IPS-NIHi7 (cell line): ENCODE results near the gene CXCR4.

ENCODE experiments used
- DNase-seq: peaks from one replicate; pipeline ENCODE4 v3.0.0; 2012; ENCODE audit warnings: mixed read lengths; ENCODE audit errors: extremely low spot score

The CXCR4 gene

DNA sequence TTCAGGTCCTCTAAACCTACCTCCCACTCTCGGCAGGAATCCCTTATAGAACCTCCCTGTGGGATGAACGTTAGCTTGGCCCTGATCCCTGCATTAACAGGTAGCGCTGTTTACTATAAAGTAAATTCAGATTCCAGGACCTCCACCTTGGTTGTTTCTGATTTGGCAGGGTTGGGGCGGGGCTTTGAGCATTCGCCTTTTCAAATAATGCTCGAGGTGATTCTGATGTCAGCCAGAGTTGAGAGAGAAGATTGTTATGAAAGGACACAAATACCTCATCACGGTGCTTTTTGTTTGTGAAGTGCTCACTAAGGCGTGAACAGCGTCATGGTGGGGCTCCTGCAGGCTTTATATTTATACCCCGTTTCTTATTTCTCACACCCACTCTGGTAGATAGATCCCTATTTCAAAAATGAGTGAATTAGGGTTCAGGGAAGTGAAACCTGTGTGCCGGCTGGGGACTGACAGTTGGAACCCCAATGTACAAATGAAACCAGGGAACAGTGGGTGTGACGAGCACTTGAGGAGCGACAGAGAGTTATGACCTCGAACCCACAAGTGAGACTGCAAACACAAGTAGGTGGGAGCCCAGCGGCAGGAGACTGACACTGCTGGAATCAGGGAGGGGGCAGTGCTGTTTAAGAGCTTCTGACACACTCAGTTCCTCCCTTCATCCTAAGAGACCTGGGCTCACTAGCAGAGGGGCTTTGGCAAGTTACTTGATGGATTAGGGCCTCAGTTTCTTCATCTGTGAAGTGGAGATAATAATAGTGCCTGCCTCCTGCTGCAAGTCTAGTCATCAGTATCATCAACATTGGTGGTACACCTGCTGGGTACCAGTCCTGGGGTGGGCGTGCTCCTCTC is 14.2 kb upstream of the CXCR4 start:
- DNase-seq: no peak

GRCh38 chr2:136131484-136131960 is 13.6 kb upstream of the CXCR4 start:
- no peak for DNase-seq

DNA sequence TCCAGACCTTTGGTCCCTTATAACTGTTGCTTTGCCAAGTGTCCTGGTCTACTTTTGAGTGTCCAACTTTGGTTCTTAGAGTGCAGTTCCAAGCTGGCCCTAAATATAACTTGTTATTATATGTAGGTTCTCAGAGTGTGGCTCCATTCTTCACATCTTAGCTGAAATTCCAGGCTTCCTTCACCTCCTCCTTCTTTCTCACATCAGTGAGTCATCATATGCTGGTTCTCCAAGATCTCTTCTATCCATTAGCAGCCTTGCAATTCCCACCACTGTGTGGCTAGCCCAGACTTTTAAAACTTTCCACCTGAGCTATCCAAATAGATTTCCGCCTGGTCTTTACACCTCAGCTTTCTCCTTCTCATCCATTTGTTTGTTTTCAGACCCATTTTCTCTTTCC is 12.6 kb upstream of the CXCR4 start:
- no peak for DNase-seq

GRCh38 chr2:136130045-136130444 is 12.1 kb upstream of the CXCR4 start:
- DNase-seq: no peak

DNA sequence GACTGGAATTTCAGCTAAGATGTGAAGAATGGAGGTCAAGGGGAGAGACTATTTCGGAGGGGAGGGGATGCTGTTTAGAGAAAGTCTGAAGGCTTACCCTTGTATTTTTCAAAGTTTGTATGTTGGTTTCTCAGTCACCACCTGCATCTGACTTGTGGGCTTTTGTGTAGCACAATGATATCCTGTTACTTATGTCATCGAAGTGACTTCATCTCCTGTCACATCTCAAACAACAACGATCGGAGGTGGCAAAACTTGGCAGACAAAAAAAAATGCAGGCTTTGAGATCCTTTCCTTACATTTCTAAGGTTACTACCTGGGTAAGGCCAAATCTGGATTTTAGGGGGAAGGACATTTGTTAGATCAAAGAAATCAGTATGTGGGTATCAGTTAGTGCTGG is 11.7 kb upstream of the CXCR4 start:
- DNase-seq: no peak

GRCh38 chr2:136128905-136129304 is 11.0 kb upstream of the CXCR4 start:
- DNase-seq: peak; percentile 25

- no peak for DNase-seq
These were observed 10.4 kb upstream of the CXCR4 start for GRCh38 chr2:136128366-136128765.

GRCh38 chr2:136127356-136127755 is 9.4 kb upstream of the CXCR4 start:
- DNase-seq: no peak

GRCh38 chr2:136126421-136126926 is 8.5 kb upstream of the CXCR4 start:
- DNase-seq: no peak

- no peak for DNase-seq
These were observed 8.1 kb upstream of the CXCR4 start for GRCh38 chr2:136126021-136126420.

- DNase-seq: no peak
These were observed 7.3 kb upstream of the CXCR4 start for GRCh38 chr2:136125236-136125635.

DNA sequence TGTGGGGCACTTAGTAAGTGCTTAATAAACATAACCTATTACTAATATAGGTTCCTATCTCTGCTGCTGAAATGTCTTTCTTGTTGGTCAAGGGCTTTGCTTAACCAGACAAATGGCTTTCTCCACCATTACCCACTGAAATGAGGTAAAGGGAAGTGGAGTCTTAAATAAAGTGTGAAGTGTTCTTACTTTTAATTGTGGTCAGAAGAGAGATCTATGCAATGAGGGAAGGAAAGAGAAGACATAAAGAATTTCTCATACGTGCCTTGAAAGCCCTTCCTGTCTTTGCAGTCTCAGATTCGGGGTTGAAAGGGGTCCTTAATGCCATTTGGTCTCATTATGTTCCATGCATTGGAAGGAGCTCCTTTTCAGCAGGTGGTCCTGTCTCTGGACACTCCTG is 6.9 kb upstream of the CXCR4 start:
- DNase-seq: no peak

GRCh38 chr2:136122661-136123060 is 4.7 kb upstream of the CXCR4 start:
- DNase-seq: no peak

DNA sequence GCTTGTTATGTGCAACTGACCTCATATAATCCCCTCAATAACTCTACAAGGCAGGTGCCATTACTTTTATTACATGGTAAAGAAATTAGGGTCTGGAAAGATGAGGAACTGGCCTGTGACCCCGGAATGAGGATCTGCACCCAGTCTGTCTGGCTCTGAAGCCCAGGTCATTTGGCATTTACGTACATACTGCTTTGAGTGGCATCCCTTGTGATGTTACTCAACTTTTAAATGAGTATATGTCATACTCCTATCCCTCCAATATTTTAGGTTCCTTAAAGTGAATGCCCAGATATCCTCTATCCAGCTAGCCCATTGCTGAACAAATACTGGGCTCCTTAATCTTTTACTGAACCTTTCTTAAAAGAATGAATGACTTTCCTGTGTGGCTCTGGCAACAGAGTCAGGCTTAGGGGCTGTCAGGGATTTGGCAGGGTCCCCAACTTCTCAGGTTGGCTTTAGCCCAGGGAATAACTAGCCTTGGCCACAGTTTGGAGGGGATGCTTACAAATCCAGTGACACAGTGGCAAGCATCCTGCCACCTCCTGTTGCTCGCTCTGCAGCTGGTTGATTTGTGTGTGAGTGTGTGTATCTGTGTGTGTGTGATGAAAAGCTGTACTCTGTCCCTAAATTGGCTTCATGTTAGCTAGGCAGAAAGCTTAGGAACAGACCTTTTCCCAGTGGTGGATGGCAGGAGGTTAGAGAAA is 3.4 kb upstream of the CXCR4 start:
- DNase-seq: no peak

DNA sequence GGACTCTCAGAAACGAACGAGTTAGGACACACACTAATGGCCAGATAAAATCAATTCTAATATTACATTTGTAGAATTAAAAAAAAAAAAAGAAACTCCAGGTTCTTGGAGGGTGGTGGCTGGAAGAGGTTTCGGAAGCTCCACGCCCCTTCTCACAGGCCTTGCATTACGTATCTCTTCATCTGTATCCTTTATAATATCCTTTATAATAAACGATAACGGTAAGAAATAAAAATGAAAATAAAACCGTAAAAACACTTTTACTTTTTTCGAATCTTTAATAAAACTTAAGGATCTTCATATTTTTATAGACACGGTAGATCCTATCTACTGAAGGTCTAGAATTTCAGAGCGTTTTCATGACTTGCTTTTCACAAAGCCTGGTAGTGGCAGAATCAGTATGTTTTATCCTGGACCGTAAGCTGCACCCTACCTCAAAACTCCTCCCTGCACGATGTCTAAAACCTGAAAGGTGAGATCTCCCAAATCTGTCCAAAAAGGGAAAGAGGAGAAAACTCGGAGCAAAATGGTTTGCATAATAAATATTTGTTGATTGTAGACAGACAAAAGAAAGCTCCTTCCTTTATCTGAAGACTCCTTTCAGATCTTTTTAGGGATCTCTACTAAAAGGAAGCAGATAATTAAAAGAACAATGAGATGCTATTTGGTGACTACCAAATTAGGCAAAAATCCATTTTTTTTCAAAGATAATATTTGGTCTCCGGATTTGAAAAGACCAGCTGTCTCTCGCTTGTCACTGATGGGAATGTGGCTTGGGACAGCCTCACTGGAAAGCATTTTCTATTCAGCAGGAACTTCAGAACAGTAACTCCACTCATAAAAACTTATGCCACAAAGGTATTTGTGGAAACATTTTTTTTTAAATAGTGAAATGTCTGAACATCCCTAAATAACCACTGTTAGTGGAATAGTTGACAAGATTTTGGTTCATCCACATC is 2.0 kb upstream of the CXCR4 start:
- no peak for DNase-seq

- DNase-seq: peak; percentile 41
These were observed 1.1 kb upstream of the CXCR4 start for GRCh38 chr2:136118819-136119716.

GRCh38 chr2:136117391-136117841 is 533 bp downstream of the CXCR4 start:
- no peak for DNase-seq

DNA sequence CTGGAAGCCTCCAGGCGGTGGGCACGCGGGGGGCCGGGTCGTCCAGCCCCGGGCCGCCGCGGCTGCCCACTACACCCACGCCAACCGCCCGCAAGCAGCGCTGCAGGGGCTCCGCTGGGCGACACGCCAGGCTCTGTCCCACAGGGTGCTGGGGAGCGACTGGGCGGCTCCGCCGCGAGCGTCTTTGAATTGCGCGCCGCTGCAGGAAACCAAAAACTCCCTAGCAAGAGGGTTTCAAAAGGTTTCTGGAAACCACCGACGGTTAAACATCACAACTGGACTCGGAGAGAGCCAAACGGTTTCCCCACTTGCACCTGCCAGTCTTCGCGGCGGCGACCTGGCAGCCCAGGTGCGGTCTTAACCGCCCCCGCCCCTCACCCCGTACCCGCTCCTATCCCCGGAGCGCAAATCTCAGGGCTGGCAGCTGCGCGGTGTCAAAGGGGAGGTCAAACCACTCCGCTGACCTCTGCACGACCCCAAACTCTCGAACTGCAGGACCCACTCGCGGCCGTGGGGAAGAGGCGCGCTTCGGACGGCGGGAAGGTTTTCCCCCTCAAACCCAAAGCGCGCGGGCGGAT is 1.0 kb downstream of the CXCR4 start:
- no peak for DNase-seq

- no peak for DNase-seq
These were observed 1.7 kb downstream of the CXCR4 start for GRCh38 chr2:136116151-136116812.
